ENCODE results near the gene EPB41L1.

DNA sequence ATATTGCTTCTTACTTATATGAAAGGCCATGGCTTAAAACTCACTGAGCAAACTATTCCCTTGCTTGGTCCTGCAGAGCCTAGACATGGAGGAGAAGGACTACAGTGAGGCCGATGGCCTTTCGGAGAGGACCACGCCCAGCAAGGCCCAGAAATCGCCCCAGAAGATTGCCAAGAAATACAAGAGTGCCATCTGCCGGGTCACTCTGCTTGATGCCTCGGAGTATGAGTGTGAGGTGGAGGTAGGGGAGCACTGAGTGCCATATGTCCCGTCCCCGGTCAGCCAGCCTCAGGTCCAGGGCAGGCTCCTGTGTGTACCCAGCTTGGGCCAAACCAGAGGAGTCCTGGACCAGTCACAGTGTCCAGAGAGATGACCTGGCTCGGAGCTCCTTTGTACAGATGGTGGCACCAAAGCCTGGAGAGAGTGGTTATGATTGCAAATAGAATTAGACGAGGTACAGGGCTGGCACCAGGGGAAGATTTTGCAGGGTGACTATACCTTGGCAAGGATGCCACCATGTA, 21.0 kb downstream of the EPB41L1 start:
- TF ChIP-seq, protein P1, sequence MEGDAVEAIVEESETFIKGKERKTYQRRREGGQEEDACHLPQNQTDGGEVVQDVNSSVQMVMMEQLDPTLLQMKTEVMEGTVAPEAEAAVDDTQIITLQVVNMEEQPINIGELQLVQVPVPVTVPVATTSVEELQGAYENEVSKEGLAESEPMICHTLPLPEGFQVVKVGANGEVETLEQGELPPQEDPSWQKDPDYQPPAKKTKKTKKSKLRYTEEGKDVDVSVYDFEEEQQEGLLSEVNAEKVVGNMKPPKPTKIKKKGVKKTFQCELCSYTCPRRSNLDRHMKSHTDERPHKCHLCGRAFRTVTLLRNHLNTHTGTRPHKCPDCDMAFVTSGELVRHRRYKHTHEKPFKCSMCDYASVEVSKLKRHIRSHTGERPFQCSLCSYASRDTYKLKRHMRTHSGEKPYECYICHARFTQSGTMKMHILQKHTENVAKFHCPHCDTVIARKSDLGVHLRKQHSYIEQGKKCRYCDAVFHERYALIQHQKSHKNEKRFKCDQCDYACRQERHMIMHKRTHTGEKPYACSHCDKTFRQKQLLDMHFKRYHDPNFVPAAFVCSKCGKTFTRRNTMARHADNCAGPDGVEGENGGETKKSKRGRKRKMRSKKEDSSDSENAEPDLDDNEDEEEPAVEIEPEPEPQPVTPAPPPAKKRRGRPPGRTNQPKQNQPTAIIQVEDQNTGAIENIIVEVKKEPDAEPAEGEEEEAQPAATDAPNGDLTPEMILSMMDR (conservative IDR thresholded peaks at IDR 0.05) = no peak
- TF ChIP-seq ZFX (IDR thresholded peaks at IDR 0.05) = no peak
